ENCODE measurements around the gene PPFIA1.

The PPFIA1 gene

DNA sequence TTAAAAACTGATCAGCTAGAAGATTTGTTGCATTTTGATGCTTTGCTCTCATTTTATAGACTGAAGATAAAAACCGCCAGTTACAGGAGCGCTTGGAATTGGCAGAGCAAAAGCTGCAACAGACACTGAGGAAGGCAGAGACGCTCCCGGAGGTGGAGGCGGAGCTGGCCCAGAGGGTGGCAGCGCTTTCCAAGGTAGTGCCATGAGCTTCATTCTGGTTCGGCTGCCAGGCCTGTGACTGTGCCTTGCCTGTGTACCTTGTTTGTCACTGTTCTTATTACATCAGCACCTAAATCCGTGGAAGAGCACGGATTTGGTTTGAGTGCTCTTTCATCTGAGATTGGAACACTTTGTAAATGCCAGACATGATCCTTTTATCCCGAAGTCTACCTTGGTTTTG lies 61.4 kb downstream of the PPFIA1 start:
- no peak for TF ChIP-seq CTCF (IDR thresholded peaks at IDR 0.05)

DNA sequence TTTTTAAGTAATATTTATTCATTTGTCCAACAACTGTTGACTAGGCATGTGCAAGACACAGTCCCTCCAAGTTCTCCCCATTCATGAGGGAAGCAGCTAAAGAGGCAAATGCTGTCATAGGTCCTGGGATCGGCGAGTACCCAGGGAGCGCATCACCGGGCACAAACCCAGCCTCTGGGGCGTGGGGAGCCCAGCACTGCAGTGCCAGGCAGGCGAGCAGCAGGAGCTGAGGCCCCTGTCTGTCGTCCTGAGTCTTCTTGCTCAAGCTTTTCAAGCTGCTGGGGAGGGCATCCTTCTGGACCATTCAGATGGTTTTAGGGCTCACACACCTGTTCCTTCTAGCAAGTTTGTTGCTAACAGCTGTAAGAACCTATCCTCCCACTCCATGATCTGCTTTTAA lies 62.1 kb downstream of the PPFIA1 start:
- no peak for TF ChIP-seq CTCF (IDR thresholded peaks at IDR 0.05)

DNA sequence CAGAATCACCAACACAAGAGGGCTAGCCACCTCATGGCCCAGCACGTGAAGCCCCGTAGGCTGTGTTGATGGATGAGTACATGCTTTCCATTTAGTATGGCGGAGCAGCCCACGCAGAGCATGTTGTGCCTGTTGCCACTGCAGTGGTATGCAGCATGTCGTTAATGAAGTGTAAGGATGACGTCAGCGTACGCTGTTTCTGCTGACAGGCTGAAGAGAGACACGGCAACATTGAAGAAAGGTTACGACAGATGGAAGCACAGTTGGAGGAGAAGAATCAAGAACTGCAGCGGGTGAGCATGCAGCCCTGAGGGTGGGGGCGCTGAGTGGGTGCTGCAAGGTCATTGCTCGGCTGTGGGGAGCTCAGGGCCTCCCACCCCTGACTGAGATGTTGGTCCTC lies 62.8 kb downstream of the PPFIA1 start:
- no peak for TF ChIP-seq CTCF (IDR thresholded peaks at IDR 0.05)

GRCh38 chr11:70334351-70334995 lies 64.0 kb downstream of the PPFIA1 start:
- no peak for TF ChIP-seq CTCF (IDR thresholded peaks at IDR 0.05)

GRCh38 chr11:70335511-70335910 lies 65.0 kb downstream of the PPFIA1 start:
- no peak for TF ChIP-seq CTCF (IDR thresholded peaks at IDR 0.05)

DNA sequence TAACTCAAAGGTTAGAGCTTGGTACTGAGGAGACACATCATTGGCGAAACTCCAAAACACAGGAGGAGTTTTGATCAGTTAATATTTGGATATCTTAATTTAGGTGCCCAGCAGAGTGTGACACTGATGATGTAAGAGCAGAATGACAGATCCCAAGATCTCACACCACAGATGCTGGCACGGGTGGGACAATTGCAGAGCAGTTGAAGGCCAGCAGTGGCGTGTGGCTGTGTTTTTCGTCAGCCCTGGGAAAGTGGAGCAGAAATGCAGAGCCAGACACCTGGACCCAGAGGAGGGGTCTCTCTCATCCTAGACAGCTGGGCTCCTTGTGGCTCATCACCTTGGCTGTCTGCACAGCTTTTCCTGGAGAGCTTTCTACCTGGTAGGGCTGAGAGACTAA lies 68.1 kb downstream of the PPFIA1 start:
- TF ChIP-seq CTCF (IDR thresholded peaks at IDR 0.05) = no peak

DNA sequence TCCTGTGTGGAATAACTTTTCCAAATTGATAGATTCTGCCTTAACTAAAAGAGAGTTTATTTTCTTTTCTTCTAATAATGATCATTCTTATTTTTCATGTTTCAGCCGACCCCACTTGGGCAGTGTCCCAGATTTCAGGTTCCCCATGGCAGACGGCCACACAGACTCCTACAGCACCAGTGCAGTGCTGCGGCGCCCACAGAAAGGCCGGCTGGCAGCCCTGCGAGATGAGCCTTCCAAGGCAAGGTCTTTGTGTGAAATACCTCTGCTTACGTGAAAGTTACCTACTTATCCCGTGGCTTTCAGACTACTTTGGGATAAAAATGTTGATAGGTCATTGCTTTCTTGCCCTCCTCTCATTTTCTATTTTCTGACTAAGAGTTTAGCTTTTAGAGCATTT lies 68.6 kb downstream of the PPFIA1 start:
- TF ChIP-seq CTCF (IDR thresholded peaks at IDR 0.05) = no peak

DNA sequence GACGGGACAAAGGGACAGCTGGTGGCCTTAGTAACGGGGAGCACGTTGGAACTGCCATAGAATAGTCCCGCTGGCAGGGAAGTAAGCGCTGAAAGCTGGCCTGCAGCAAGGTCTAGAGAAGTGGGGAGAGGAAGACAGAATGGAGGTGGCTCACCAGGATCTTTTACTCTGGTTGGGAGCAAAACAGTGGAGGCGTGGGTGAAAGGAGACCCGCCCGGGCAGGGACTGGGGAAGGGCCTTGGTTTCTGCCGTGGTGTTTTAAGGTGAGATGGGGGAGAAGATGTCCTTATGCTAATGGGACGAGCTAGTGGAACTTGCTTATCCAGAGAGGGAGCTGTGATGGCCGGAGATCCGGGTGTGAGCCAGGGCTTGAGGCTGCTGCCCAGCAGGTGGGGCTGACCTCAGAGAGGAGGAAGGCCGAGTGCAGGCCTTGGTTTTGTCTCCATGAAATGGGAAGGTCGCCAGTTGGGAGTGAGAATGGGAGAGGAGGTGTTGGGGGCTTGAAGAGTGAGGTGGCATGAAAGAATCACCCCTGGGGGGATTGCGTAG lies 71.5 kb downstream of the PPFIA1 start:
- TF ChIP-seq CTCF (IDR thresholded peaks at IDR 0.05) = no peak
